Mucosa of gallbladder (tissue), 1 donor: ENCODE measurements around the gene ASIC3. TPM values are rescaled to one million over a fixed set of nuclear protein-coding genes. Genes with fewer than 3 reads are reported as not detected.
"Not testable (repeated sequence)": the region's sequence is repeated elsewhere in the genome, so short reads cannot be mapped to it uniquely, and the experiment has no call there.

Experiments
- DNase-seq: peaks from one replicate; pipeline ENCODE4 v3.0.0-alpha.2; 2020; ENCODE audit warnings: low spot score
- total RNA-seq: library from RNA; stranded (reverse); gene quantifications from one replicate; pipeline ENCODE4 v1.2.1, GENCODE V29; 2021
- donor health status: DM: no; HTN: no; CAD: no.

Gene ASIC3
- total RNA-seq, 1 donor from 2014 or later: 4.4 TPM

DNA sequence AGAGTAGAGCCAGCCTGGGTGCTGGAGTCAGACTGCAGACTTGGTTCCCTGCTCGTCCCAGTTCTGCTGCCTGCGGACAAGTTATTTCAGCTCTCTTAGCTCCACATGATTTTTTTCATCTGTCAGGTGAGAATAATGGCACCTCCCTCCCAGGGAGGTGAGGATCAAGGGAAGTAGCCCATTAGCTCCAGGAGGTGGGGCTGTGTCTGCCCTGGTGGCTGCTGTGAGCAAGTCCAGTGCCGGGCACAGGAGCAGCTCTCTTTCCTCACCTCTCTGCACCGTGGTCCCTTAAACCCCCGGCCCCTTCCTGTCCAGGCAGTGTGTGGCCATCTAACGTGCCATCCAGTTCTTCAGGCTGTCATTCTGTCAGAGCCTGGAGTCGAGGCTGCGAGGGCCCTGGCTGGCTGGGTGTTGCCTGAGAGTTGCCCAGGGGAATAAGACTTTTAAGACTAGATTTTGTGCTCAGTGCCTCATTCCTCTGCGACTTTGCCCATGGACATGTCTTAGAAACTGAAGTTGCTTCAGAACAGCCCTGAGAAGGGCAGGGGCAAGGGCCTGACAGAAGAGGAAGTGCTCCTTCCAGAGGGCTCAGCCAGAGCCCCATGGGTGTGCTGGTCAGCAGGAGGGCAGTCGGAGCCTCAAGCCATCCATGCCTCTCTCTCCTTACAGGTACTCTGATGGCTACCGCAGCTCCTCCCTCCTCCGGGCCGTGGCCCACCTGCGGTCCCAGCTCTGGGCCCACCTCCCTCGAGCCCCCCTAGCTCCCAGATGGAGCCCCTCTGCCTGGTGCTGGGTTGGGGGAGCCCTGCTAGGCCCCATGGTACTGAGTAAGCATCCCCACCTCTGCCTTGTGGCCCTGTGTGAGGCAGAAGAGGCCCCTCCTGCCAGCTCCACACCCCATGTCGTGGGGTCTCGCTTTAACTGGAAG, 15.1 kb upstream of the ASIC3 start:
- no peak for DNase-seq

DNA sequence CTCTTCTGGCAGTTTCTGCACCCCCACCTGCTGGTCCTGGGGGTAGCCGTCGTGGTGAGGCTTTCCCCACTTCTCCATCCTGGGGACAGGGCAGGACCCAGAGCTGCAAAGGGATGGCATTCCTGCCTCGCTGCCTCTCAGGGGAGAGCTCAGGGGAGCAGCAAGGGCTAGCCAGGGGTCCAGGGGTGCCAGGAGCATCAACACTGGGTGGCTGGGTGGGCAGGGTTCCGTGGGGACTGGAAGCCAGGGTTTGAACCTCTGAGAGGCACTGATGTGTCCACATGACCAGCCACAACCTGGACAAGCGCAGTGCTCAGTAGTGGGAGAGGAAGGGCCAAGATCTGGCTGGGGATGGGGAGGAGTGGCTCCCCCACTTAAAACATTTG, 14.5 kb upstream of the ASIC3 start:
- DNase-seq: no peak

DNA sequence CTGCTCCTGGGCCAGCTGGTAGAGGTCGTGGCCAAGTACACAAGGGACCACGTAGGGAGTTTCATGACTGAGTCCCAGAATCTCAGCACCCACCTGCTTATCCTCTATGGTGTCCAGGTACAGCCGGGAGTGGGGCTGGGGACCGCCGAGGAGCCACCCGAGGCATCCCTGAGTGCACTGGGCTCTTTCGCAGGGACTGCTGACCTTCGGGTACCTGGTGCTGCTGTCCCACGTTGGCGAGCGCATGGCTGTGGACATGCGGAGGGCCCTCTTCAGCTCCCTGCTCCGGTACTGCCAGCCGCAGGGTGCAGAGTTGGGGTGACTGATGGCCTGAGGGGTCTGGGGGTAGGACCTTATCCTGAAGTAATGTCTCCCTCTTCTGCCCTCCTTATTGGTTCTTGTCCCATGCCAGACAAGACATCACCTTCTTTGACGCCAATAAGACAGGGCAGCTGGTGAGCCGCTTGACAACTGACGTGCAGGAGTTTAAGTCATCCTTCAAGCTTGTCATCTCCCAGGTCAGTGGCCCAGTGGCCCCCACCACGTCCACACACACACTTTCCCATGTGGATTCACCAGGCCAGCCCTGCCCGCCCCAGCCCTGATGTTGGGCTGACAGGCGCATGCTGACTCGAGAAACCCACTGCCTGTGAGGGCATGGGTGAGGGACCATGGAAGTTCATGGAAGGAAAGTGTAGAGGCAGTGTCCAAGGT, 13.9 kb upstream of the ASIC3 start:
- no peak for DNase-seq

DNA sequence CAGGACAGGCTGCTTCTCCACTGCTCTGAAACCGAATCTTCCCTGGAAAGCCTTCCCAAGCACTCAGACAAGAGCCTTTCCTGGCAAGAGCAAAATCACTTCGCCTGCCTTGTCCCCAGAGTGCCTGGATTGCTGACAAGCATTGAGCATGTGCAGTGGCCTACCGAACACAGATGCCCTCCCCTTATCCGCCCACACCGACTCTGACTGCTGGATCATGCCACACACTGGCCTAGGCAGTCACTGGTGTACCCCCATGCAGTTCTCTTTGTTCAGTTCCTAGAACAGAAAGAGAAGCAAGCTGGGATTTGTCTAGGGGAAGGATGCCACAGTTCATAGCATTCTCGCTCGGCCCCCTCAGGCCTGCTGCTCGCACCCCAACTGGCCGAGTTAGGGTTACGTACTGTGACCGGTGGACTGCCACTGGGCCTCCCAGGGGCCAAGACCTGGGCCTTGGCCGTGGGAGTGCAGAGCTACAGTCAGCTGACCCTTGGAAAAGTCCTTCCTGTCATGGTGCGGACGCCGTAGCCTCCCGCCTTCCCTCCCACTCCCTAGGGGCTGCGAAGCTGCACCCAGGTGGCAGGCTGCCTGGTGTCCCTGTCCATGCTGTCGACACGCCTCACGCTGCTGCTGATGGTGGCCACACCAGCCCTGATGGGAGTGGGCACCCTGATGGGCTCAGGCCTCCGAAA, 13.2 kb upstream of the ASIC3 start:
- no peak for DNase-seq

DNA sequence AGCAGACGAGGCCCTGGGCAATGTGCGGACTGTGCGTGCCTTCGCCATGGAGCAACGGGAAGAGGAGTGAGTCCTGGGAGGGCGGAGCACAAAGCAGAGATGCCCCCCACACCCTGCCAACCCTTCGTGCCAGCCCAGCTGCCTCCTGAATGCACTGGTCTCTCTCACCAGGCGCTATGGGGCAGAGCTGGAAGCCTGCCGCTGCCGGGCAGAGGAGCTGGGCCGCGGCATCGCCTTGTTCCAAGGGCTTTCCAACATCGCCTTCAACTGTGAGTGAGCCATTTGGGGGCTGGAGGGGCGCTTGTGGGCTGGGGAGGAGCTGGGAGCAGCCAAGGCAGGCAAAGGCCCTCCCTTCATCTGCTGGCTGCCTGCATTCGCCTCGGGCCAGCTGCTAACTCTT, 12.4 kb upstream of the ASIC3 start:
- no peak for DNase-seq

DNA sequence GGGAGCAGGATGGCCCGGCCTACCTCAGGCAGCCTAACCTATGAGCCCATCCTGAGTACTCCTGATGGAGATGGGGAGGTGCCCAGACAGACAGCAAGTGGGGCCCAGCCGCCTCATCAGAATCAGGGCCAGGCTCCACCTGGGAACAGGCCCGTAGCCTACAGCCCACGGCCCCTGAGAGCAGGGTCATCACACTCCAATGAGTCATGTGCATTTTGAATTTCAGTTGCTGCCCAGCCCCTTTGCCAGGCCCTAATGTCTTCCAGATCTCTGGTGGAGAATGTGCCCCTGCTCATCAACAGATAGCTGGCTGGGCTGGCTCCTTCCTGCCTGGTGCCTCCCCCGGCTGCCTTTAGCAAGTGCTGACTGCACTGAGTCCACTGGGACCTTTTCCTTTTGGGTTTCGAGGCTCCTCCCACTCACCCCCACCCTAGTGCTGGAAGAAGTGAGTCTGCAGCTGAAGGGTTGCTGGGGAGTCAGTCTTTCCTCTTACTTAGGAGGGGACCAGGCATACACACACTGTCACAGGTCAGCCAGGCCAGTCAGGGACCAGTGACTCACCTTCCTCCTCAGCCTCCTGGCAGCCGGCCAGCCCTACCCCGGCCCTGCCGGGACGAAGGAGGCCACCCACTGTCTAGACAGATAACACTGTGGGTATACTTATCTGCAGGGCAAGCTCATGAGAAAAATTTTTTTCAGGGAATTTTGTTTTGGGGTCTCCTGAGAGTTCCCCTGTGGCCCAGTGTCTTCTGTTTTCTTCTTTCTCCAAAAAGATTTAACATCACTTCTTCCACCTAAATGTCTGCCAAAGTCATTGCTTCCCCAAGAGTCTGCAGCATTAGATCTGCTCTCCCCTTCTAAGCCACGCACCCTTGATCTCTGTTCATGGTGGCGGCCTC, 9.1 kb upstream of the ASIC3 start:
- DNase-seq: peak; percentile 73

DNA sequence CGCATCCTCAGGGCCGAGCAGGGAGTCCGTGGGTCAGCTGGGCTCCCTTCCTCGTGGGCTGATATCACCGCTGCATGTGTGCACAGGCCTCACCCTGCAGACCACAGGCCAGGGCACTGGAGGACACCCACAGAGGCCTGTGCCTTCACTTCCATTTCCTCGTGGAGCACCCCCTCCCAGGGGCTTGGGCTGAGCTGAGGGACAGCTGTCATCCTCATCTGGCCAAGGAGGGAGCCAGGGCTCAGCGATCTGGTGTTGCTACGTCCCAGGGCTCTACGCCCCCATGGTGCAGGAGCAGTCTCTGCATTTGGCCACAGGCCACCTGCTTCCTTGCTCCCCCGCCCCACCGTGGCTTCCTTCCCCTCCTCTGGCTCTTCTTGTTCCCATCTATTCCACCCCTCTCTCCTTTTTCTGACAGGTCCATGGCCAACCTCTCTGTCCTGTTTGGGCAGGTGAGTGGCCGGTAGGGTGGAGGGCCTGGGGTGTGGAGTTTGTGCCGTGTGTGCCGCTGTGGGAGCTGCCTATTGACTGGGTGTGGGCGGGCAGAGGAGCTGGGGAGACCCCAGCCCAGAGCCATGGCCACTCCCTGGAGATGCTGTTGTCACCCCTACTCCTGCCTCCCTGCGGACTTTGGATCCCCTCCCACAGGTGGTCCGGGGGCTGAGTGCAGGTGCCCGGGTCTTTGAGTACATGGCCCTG, 8.3 kb upstream of the ASIC3 start:
- DNase-seq: no peak

DNA sequence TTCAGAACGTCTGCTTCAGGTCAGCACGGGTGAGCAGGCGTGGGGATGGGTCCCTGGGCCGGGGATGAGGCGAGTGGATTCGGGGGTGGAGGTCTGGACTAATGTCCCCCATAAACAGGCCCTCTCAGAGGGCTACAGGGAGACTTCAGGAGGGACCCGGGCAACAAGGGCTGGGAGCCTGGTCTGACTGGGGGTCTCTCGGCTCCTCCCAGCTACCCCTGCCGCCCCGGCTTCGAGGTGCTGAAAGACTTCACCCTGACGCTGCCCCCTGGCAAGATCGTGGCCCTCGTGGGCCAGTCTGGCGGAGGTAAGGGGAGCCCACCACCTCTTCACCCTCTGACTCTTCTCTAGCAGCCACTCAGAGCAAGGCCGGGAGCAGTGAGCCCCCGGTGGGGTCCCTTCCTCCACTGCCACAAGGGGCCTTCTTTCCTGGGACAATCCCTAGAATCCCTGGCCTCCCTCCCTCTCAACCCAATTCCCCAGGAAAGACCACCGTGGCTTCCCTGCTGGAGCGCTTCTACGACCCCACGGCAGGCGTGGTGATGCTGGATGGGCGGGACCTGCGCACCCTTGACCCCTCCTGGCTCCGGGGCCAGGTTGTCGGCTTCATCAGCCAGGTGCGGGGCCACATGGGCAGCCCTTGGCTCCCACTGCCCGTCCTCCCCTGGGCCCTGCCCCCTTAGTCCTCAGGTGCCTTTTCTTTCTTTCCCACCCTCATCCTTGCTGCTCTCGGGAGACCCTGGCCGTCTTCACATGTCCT, 7.5 kb upstream of the ASIC3 start:
- no peak for DNase-seq

DNA sequence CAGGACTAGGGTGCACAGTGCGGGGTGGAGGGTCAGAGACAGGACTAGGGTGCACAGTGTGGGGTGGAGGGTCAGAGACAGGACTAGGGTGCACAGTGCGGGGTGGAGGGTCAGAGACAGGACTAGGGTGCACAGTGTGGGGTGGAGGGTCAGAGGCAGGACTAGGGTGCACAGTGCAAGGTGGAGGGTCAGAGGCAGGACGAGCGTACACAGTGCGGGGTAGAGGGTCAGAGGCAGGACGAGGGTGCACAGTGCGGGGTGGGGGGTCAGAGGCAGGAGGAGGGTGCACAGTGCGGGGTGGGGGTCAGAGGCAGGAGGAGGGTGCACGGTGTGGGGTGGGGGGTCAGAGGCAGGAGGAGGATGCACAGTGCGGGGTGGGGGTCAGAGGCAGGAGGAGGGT, 4.9 kb upstream of the ASIC3 start:
- not testable (repeated sequence) for DNase-seq

DNA sequence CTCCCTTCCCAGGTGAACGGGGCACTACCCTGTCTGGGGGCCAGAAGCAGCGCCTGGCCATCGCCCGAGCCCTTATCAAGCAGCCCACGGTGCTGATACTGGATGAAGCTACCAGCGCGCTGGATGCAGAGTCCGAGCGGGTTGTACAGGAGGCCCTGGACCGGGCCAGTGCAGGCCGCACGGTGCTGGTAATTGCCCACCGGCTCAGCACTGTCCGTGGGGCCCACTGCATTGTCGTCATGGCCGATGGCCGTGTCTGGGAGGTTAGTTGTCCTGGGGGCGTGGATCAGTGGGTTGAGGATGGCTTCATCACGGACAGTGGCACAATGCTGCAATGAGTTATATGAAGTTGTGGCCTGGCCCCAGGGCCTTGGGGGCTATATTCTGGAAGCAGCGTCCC, 4.4 kb upstream of the ASIC3 start:
- DNase-seq: no peak

DNA sequence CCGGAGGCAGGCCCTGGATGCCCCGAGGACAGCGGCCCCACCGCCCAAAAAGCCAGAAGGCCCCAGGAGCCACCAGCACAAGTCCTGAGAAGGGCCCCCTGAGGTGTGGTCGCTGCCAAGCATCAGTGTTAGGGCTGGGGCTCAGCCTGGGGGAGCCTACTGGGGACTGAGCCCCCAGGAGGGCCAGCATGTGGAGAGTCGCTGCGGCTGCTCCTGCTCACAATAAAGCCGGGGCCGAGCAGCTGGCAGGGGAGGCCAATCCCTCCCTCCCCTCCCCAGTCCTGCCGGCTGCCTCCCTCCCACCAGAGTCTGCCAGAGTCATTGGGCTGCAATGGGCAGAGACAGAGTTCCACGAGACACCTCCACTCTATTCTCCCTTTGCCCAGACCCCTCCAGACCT, 3.1 kb upstream of the ASIC3 start:
- no peak for DNase-seq

DNA sequence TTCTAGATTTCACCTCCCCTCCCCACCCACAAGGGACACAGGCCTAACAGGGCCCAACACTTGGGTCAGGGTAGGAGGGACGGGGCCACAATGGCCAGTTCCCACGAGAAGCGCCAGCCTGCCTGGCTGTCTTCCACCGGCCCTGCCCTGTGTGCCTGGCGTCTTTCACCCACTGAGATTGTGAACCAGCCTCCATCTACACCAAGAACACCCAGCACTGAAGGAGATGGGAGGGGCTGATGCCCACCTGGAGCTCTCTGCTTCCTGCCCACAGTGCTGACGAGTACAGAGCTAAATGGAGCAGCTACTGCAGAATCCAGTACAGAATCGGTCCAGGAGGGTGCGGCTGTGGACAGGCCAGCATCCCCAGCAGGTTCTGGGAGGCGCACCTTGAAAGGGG, 2.4 kb upstream of the ASIC3 start:
- DNase-seq: no peak

DNA sequence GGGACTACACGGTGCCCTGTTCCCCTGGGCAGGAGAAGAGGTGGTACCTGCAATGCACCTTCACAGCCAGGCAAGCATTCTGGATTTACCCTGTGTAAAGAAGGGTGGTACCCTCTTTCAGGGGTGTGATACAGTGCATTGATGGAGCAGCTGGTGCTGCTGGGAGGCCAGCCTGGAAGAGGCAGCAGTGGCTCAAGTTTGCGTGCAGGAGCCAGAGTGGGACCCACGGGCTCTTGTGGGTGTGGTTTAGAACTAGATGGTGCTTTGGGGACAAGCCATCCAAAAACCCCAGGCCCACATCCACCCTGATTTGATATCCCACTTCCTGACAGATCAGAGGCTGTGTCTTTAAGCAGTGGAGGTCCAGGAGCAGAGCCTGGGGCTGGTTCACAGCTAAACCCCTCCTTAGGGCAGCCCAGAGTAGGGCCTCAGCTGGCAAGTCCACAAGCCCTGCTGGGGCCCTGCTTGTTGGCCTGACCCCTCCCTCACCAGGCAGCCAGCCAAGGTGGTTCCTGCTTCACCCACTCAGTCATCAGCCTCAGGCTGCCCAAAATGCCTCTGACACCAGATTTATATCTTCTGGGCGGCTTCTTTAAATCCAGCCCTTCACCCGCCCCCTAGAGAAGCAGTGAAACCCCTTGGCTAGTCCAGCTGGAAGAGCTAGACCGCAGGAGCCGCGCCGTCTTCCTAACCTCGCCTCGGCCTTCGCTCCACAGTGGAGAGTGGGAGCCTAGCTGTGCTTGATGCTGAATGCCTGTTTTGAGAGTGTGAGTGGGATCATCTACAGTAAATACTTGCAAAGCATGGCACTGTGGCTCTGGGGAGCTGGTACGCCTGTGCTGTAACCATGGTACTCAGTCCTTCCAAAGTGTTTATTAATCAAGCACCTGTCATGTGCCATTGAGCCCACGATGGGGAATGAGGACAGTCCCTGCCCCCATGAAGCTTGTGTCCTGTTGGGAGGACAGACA, 1.4 kb upstream of the ASIC3 start:
- DNase-seq: no peak

DNA sequence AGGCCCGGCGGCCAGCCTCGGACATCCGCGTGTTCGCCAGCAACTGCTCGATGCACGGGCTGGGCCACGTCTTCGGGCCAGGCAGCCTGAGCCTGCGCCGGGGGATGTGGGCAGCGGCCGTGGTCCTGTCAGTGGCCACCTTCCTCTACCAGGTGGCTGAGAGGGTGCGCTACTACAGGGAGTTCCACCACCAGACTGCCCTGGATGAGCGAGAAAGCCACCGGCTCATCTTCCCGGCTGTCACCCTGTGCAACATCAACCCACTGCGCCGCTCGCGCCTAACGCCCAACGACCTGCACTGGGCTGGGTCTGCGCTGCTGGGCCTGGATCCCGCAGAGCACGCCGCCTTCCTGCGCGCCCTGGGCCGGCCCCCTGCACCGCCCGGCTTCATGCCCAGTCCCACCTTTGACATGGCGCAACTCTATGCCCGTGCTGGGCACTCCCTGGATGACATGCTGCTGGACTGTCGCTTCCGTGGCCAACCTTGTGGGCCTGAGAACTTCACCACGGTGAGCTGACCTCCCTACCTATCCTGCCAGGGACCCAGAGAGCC, 656 bp downstream of the ASIC3 start:
- DNase-seq: no peak

DNA sequence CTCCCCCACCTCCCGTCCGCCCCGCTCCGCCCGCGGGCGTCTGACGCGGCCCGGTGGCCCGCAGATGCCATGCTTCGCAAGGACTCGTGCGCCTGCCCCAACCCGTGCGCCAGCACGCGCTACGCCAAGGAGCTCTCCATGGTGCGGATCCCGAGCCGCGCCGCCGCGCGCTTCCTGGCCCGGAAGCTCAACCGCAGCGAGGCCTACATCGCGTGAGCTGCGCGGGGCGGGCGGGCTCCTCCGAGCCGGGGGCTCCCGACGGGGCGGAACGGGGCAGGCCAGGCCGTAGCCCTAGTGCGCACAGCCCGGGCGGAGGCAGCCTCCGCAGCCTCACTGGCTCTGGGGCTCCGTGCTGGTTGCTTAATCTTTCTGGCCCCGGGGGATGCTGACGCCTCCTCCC, 2.8 kb downstream of the ASIC3 start:
- peak; percentile 58 for DNase-seq

DNA sequence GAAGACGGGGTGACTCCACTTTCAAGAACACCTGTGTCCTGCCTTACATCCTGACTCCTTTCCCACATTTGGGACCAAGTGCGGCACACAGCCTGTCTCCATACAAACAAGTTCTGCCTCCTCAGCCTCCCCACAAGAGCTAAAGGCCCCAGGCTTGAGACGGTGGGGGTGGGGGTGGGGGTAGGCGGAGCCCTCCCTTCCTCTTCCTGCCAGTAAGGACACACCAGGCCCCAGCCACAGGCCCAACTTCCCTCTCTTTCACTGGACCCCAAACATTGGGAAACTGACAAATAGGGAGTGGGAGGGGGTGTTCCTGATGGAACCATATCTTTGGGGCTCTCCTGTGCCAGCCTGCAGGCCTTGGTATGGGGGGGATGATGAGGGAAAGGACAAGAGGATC, 4.8 kb downstream of the ASIC3 start:
- no peak for DNase-seq

DNA sequence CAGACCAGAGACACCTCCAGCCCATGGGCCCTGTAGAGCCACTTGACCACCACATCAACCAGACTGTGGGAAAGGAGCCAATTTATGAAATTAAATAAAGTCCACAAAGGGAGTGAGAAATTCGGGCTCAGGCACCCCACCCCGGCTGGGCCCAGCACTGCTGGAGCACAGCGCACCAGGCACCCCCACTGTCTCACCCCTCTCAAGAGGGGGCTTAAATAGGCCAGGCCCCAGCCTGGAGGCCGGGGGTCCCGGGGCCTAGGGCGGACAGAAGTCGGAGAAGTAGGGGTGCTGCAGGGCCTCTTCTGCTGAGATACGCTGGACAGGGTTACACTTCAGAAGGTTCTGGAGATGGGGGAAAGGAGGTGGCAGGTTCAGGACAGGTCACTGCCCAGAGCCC, 5.4 kb downstream of the ASIC3 start:
- DNase-seq: no peak

DNA sequence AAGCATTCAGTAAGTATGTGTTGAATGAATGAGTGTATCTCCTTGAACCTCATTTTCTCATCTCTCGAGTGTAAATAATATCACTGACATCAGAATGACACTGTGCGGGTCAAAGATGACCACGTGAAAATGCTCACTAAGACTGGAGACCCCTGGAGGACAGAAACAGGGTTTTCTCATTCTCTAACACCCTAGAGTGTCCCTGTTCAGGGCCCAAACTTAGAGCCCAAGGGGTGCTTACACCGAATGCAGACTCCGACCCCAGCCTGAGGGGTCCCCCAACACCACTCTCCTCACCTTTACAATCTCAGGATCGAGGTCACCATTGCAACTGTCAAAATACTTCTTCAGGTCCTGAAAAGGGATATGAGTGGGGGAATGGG, 7.9 kb downstream of the ASIC3 start:
- no peak for DNase-seq
